Stimulated activated CD8-positive, alpha-beta memory T cell treated with anti-CD3 and anti-CD28 coated beads, Interleukin-15, amount 100 ng/mL, for 1 hour (primary cell): ENCODE data around the gene FEM1B.
A peak's percentile ranks its signal among the peaks of the same experiment; 100 is the strongest.

Source experiments
- DNase-seq: peaks from one replicate; pipeline ENCODE4 v3.0.0-alpha.2; 2020; ENCODE audit warnings: low read depth

The FEM1B gene

GRCh38 chr15:68259883-68260282 is 17.7 kb upstream of the FEM1B start:
- DNase-seq = no peak

- no peak for DNase-seq
These were observed 16.3 kb upstream of the FEM1B start for GRCh38 chr15:68261241-68261640.

- DNase-seq = no peak
These were observed 15.6 kb upstream of the FEM1B start for GRCh38 chr15:68261980-68262379.

GRCh38 chr15:68262514-68263356 is 14.8 kb upstream of the FEM1B start:
- no peak for DNase-seq

- no peak for DNase-seq
These were observed 13.3 kb upstream of the FEM1B start for GRCh38 chr15:68264282-68264681.

- no peak for DNase-seq
These were observed 12.5 kb upstream of the FEM1B start for GRCh38 chr15:68265081-68265480.

- DNase-seq = no peak
These were observed 11.9 kb upstream of the FEM1B start for GRCh38 chr15:68265674-68266073.

GRCh38 chr15:68268405-68268804 is 9.1 kb upstream of the FEM1B start:
- no peak for DNase-seq

GRCh38 chr15:68271854-68272471 is 5.6 kb upstream of the FEM1B start:
- no peak for DNase-seq

- no peak for DNase-seq
These were observed 4.7 kb upstream of the FEM1B start for GRCh38 chr15:68272721-68273271.

- DNase-seq = no peak
These were observed 3.2 kb upstream of the FEM1B start for GRCh38 chr15:68274201-68274848.

GRCh38 chr15:68275165-68275746 is 2.3 kb upstream of the FEM1B start:
- DNase-seq = no peak

GRCh38 chr15:68276668-68277067 is 877 bp upstream of the FEM1B start:
- no peak for DNase-seq

GRCh38 chr15:68277131-68277602 is 378 bp upstream of the FEM1B start:
- DNase-seq = no peak

GRCh38 chr15:68278345-68278594 is 725 bp downstream of the FEM1B start:
- peak; percentile 52 for DNase-seq

- DNase-seq = no peak
These were observed 1.3 kb downstream of the FEM1B start for GRCh38 chr15:68278595-68279405.

GRCh38 chr15:68279779-68280753 is 2.5 kb downstream of the FEM1B start:
- DNase-seq = no peak

- no peak for DNase-seq
These were observed 3.5 kb downstream of the FEM1B start for GRCh38 chr15:68281008-68281407.

GRCh38 chr15:68283401-68283800 is 5.9 kb downstream of the FEM1B start:
- DNase-seq = no peak

- DNase-seq = no peak
These were observed 7.2 kb downstream of the FEM1B start for GRCh38 chr15:68284616-68285258.
